ENCODE data around the gene NUDT19. TPM values are rescaled to one million over a fixed set of nuclear protein-coding genes. Genes with fewer than 3 reads are reported as not detected.

The NUDT19 gene
- total and polyA plus RNA-seq, 4 donors: 4.6 to 9.2 (median 6.6) TPM

- H3K27ac ChIP-seq (ENCODE audit: low read depth in 1 of 2, low read length in 2 of 2): no peak overlapping the region
- H3K27me3 ChIP-seq (ENCODE audit: control insufficient read depth in 4 of 4, insufficient read depth in 4 of 4, low read length in 3 of 4): no peaks in the 10 kb centered on the region
- H3K9me3 ChIP-seq (ENCODE audit: control insufficient read depth in 4 of 4, low read length in 3 of 4): no peaks in the 10 kb centered on the region
- H3K9ac ChIP-seq (ENCODE audit: low read depth in 1 of 2, low read length in 2 of 2): no peak overlapping the region
- TF ChIP-seq EGR1 (IDR thresholded peaks at IDR 0.05; ENCODE audit: low read depth in 2 of 2) (no peak), GABPA (IDR thresholded peaks at IDR 0.05 in 1 of 2, conservative IDR thresholded peaks at IDR 0.05 in 1 of 2) (no peak), RAD21 (IDR thresholded peaks at IDR 0.05) (no peak), REST (IDR thresholded peaks at IDR 0.05) (no peak), CTCF (IDR thresholded peaks at IDR 0.05; ENCODE audit: low read depth, low read length, missing input control) (no peak), JUND (IDR thresholded peaks at IDR 0.05) (no peak), YY1 (IDR thresholded peaks at IDR 0.05) (no peak), ZBTB33 (IDR thresholded peaks at IDR 0.05) (no peak), TAF1 (conservative IDR thresholded peaks at IDR 0.05) (no peak), ATF3 (IDR thresholded peaks at IDR 0.05) (no peak), HNF4A (conservative IDR thresholded peaks at IDR 0.05) (no peak), RXRA (IDR thresholded peaks at IDR 0.05) (no peak), FOXA2 (IDR thresholded peaks at IDR 0.05) (no peak)
- WGBS: 87% methylated on average over 8 of the region's 8 CpGs
- H3K4me1 ChIP-seq (ENCODE audit: control insufficient read depth in 4 of 4, insufficient read depth in 4 of 4, low read length in 3 of 4): peaks cover 0 to 3% (median under 1%) of the 10 kb centered on the region in 4 donors
- H3K36me3 ChIP-seq (ENCODE audit: control insufficient read depth in 4 of 4, insufficient read depth in 3 of 4, low read depth in 1 of 4, low read length in 3 of 4): peaks cover 6 to 23% (median 14%) of the 10 kb centered on the region in 4 donors
- no peak overlapping the region for H3K4me3 ChIP-seq (ENCODE audit: low read depth in 1 of 3, low read length in 3 of 3)
- DNase-seq (ENCODE audit: low spot score): no peak
These were observed 44.3 kb upstream of the NUDT19 start for GRCh38 chr19:32647361-32647760.

- Histone ChIP-seq H3K4me1 (ENCODE audit: control insufficient read depth in 4 of 4, insufficient read depth in 4 of 4, low read length in 3 of 4) (peaks cover 4 to 13% (median 8%) of the 10 kb centered on the region in 4 donors), H3K27me3 (ENCODE audit: control insufficient read depth in 4 of 4, insufficient read depth in 4 of 4, low read length in 3 of 4) (no peaks in the 10 kb centered on the region), H3K36me3 (ENCODE audit: control insufficient read depth in 4 of 4, insufficient read depth in 3 of 4, low read depth in 1 of 4, low read length in 3 of 4) (peaks cover 0 to 9% (median 4%) of the 10 kb centered on the region in 4 donors), H3K4me3 (ENCODE audit: low read depth in 1 of 3, low read length in 3 of 3) (no peak overlapping the region), H3K9me3 (ENCODE audit: control insufficient read depth in 4 of 4, low read length in 3 of 4) (no peaks in the 10 kb centered on the region), H3K9ac (ENCODE audit: low read depth in 1 of 2, low read length in 2 of 2) (no peak overlapping the region), H3K27ac (ENCODE audit: low read depth in 1 of 2, low read length in 2 of 2) (no peak overlapping the region)
- no peak for DNase-seq (ENCODE audit: low spot score)
- WGBS: 73% methylated on average over 11 of the region's 11 CpGs
- TF ChIP-seq SP1 (IDR thresholded peaks at IDR 0.05) (no peak), HNF4A (conservative IDR thresholded peaks at IDR 0.05) (no peak), ZBTB33 (IDR thresholded peaks at IDR 0.05) (no peak), FOXA1 (IDR thresholded peaks at IDR 0.05) (no peak), FOXA2 (IDR thresholded peaks at IDR 0.05) (no peak), NR2F2 (IDR thresholded peaks at IDR 0.05) (no peak), EGR1 (IDR thresholded peaks at IDR 0.05; ENCODE audit: low read depth in 2 of 2) (no peak)
These were observed 41.9 kb upstream of the NUDT19 start for GRCh38 chr19:32649751-32650150.

All from liver (tissue), 9 donors.